COR-L47 (cell line): ENCODE results near the gene CD101.

ENCODE experiments used
- DNase-seq: peaks from one replicate; lab custom pipeline; 2025; lab: John Stamatoyannopoulos, UW

The CD101 gene

GRCh38 chr1:117015724-117016123 lies 14.2 kb downstream of the CD101 start:
- peak; percentile 38 for DNase-seq

GRCh38 chr1:117017062-117017461 lies 15.5 kb downstream of the CD101 start:
- DNase-seq, result no peak

- no peak for DNase-seq
Observed at GRCh38 chr1:117017648-117018047, 16.1 kb downstream of the CD101 start.

GRCh38 chr1:117020526-117021156 lies 19.1 kb downstream of the CD101 start:
- DNase-seq, result no peak

GRCh38 chr1:117022114-117022513 lies 20.6 kb downstream of the CD101 start:
- no peak for DNase-seq

GRCh38 chr1:117025568-117025967 lies 24.0 kb downstream of the CD101 start:
- DNase-seq, result no peak

GRCh38 chr1:117026361-117026760 lies 24.8 kb downstream of the CD101 start:
- no peak for DNase-seq

GRCh38 chr1:117029685-117030084 lies 28.1 kb downstream of the CD101 start:
- DNase-seq, result no peak

GRCh38 chr1:117030271-117030877 lies 28.8 kb downstream of the CD101 start:
- DNase-seq, result no peak

GRCh38 chr1:117032266-117032665 lies 30.7 kb downstream of the CD101 start:
- no peak for DNase-seq

- no peak for DNase-seq
Observed at GRCh38 chr1:117032681-117033539, 31.4 kb downstream of the CD101 start.

- DNase-seq, result no peak
Observed at GRCh38 chr1:117033772-117034171, 32.2 kb downstream of the CD101 start.

- DNase-seq, result no peak
Observed at GRCh38 chr1:117034791-117035290, 33.3 kb downstream of the CD101 start.

- no peak for DNase-seq
Observed at GRCh38 chr1:117036018-117036461, 34.5 kb downstream of the CD101 start.

GRCh38 chr1:117037802-117038201 lies 36.2 kb downstream of the CD101 start:
- no peak for DNase-seq

GRCh38 chr1:117038236-117038635 lies 36.7 kb downstream of the CD101 start:
- DNase-seq, result no peak

GRCh38 chr1:117044217-117044616 lies 42.7 kb downstream of the CD101 start:
- DNase-seq, result no peak

GRCh38 chr1:117045644-117046043 lies 44.1 kb downstream of the CD101 start:
- no peak for DNase-seq

- DNase-seq, result no peak
Observed at GRCh38 chr1:117046781-117047180, 45.2 kb downstream of the CD101 start.

GRCh38 chr1:117047271-117047670 lies 45.7 kb downstream of the CD101 start:
- no peak for DNase-seq

- DNase-seq, result no peak
Observed at GRCh38 chr1:117049857-117050256, 48.3 kb downstream of the CD101 start.

GRCh38 chr1:117051224-117052064 lies 49.9 kb downstream of the CD101 start:
- no peak for DNase-seq
